ENCODE measurements around the gene WDR5.
"Not testable (repeated sequence)": the region's sequence is repeated elsewhere in the genome, so short reads cannot be mapped to it uniquely, and the experiment has no call there.

The WDR5 gene

GRCh38 chr9:134135343-134136117, at the start of gene WDR5:
WDR5 (plus strand) TSS chr9:134136082; CDS start chr9:134139878, 3,796 bp downstream.
- peak; percentile 89 for DNase-seq

- DNase-seq: no peak
Measured at GRCh38 chr9:134088063-134088725, 47.7 kb upstream of the WDR5 start.

GRCh38 chr9:134089972-134090371, 45.9 kb upstream of the WDR5 start:
- no peak for DNase-seq

DNA sequence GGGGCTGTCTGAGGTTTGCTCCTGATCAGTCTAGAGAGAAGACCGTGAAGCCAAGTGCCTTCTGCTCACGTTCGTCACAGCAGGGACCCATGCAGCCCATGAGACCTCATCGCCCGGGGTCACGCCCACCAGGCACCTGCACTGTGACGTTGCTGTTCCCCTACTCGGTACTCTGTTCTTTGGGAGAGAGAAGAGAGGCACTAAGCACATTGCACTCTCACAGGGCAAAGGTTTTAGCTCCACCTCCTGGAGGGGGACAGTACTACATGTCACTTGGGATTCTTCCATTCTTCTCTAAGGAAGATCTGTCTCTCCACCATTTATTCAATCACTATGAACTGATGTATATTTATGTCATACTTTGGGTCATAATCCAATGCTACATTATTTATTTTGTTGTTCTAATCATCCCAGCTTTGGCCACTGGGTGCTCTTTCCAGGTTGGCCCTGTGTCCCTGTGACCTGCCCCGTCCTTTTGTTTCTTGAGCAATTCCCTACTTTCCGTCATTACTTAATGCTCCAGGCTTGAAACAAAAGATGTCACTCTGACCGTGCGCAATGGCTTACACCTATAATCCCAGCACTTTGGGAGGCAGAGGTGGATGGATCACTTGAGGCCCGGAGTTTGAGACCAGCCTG, 36.6 kb upstream of the WDR5 start:
- peak; percentile 65 for DNase-seq

DNA sequence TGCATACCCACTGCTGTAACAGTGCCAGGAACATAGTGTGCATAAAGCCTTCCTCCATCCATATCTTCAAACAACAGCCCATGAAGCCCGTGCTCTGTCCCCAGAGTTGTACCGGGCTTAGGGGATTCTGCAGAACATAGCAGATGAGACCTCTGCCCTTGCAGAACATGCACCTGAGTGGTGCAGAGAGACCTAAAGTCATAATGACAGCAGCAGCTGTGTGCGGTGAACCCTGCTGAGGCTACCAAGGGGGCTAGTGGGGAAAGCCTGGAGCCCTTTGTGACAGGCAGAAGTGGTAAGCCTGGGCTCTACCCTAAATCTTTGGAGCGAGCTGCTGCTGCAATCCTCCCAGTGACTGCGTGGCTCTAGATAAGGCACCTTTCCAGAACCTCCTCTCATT, 35.8 kb upstream of the WDR5 start:
- no peak for DNase-seq

DNA sequence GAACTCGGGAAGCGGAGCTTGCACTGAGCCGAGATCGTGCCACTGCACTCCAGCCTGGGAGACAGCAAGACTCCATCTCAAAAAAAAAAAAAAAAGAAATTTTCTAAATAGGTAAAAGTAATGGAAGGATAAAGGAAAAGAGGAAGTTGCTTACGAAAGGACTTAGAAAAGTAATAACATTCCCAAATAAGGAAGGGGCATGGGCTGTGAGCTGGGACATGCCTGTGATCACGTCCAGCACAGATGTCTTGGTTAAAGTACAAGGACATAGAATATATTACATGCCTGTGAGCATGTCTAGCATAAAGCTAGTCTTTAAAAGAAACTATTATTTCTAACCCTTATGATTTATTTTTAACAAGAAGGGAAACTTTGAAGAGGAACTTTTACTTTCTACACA, 34.7 kb upstream of the WDR5 start:
- not testable (repeated sequence) for DNase-seq

DNA sequence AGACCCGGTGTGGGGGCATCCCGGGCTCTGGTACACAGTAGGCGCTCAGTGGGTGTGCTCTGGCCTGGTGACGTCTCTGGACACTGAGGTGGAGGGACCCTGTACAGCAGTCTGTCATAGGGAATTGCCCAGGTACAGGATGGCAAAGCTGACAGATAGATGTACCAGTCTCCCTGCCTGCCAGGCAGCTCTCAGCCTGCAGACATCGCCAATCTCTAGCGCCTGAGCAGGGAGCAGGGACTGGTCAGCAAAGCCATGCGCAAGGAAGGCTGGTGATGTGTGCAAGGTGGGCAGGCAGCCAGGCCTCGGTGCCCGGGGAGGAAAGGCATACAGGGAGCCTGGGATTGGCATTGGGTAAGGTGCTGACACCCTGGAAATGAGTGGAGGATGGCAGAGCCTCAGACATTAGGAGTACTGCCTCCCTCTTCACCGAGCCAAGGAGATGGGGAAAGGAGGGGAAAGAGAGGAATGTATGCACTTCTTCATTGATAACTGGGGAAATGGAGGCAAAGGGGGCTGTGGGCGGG, 34.2 kb upstream of the WDR5 start:
- no peak for DNase-seq

- DNase-seq: no peak
Measured at GRCh38 chr9:134103391-134103998, 32.4 kb upstream of the WDR5 start.

DNA sequence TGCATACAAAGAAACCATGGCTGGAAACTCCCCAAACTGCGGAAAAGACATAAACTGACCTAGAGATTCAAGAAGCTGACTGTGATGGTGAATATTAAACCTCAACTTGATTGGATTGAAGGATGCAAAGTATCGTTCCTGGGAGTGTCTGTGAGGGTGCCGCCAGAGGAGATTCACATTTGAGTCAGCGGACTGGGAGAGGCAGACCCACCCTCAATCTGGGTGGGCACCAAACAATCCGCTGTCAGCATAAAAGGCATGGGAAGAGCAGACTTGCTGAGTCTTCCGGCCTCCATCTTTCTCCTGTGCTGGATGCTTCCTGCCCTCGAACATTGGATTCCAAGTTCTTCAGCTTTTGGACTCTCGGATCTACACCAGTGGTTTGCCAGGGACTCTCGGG, 24.8 kb upstream of the WDR5 start:
- DNase-seq: no peak

- no peak for DNase-seq
Measured at GRCh38 chr9:134112561-134112960, 23.3 kb upstream of the WDR5 start.

- not testable (repeated sequence) for DNase-seq
Measured at GRCh38 chr9:134118972-134119371, 16.9 kb upstream of the WDR5 start.

- no peak for DNase-seq
Measured at GRCh38 chr9:134123764-134124128, 12.1 kb upstream of the WDR5 start.

GRCh38 chr9:134125413-134126095, 10.3 kb upstream of the WDR5 start:
- DNase-seq: no peak

GRCh38 chr9:134126373-134126772, 9.5 kb upstream of the WDR5 start:
- DNase-seq: no peak

DNA sequence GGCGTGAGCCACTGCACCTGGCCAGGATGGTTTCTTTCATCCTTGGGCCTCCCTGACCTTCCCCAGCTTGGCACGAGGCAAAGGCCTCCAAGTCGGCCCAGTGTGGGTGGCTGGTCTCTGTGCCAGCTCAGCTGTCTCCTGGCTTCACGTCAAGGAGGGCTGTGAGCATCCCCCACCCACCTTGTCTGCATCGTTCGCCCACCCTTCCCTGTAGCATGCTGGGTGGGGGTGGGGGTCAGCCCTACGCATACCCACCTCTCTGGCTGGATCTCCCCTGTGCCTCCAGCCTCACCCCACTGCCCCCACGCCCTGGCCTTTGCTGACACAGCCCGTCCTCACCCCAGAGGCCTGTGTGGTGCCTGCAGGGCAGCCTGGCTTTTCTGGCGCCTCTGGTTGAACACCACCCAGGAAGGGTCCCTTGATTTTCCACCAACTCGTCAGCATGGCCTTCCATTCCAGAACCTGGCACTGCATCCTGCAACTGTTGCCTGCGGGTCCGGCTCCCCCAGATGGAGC, 8.8 kb upstream of the WDR5 start:
- DNase-seq: no peak

DNA sequence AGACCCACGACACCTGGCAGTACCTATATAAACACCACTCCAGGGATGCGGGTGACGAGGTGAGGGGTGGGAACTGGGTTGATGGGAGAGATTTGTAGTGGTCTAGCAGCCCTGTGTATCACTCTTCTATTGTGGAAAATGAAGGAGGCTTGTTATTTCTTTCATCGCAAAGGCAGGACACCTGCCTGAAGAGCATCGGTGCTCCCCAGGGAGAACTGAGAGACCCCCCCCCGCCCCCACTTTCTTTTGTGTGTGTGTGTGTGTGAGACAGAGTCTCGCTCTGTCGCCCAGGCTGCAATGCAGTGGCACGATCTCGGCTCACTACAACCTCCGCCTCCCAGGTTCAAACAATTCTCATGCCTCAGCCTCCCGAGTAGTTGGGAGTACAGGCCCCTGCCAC, 8.3 kb upstream of the WDR5 start:
- no peak for DNase-seq

DNA sequence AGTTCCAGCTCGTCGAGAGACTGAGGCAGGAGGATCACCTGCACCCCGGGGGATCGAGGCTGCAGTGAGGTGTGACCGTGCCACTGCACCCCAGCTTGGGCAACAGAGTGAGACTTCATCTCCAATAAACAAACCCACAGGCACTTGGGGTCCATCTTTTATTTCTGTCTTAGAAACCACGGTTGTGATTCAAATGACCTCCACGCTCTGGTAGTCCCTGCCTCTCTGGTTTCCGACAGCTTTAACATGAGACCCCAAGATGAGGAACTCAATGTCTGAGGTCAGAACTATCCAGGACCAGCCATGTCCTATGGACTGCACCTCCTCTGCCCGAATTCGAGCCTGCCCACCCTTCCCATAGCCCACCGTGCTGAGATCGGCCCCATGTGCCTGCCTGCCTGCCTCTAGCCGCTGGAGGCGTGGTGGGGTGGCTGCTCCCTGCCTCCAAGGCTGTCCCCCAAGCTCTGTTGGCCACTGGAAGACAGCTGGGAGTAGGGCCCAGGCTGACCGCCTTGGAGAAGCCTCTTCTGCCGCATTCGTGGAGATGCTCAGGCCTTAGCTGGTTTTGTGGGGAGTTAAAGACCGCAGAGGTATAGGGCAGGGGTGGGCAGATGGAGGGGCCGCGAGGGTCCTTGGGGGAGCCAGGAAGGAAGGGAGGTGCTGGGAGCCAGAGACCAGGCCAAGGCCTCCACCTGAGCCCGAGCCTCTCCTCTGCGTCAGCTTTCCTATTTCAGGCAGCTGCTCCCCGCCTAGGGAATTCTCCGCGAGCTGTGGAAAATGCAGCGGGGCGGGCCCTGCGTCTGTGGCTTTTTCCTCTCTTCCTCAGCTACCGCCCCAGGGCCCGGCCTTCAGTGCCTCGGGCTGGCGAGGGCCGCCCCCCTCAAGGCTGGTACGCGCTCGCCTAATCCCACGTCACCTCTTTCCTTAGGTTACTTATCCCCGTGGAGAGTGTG, 6.9 kb upstream of the WDR5 start:
- no peak for DNase-seq

DNA sequence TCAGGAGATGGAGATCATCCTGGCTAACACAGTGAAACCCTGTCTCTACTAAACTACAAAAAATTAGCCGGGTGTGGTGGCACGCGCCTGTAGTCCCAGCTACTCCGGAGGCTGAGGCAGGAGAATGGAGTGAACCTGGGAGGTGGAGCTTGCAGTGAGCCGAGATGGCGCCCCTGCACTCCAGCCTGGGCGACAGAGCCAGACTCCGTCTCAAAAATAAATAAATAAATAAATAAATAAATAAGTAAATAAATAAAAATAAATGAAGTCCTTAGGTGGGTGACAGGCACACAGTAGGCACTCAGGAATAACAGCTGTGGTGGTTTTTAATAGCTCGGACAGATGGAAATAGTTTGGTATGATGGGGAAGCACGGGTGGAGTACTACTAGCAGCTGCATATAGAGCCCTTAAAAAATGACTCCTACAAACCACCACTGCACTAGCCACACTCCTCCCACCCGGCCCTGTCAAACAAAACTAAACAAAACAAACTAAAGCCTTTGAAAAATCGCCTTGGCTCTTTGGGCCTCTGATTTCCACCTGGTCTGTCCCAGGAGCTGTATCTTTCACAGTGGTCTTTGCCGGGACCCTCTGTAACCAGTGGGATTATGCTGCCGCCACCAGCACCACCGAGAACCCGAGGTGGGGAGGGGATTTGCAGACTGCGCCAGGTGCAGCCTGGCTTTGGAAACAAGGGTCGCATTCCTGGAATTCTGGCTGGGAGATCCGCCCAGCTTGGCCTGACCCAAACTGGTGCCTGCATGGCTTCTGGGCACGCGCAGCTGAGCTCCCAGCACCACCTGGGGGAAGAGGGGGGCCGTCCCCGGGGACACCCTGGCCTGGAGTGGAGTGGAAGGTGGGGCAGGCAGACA, 5.1 kb upstream of the WDR5 start:
- DNase-seq: peak; percentile 56

GRCh38 chr9:134131471-134132207, 4.2 kb upstream of the WDR5 start:
- no peak for DNase-seq

Data from NCI-H2029 (cell line).